ENCODE results near the gene RPTOR. TPM values are rescaled to one million over a fixed set of nuclear protein-coding genes. Genes with fewer than 3 reads are reported as not detected.

The RPTOR gene
- total RNA-seq, 4 donors from 2014 or later, result 34.1 to 65.8 (median 43.6) TPM

GRCh38 chr17:80613732-80614071, 69.1 kb downstream of the RPTOR start:
- no peaks in the 10 kb centered on the region for H3K9me3 ChIP-seq
- no peak overlapping the region for H3K27ac ChIP-seq (replicated peaks in 1 of 4)
- DNase-seq (ENCODE audit: extremely low spot score), result no peak
- H3K4me3 ChIP-seq, result no peak overlapping the region
- WGBS, result 96% methylated on average over 8 of the region's 12 CpGs
- peaks cover 0 to 2% (median 0%) of the 10 kb centered on the region in 4 donors for H3K4me1 ChIP-seq
- no peak for TF ChIP-seq CTCF (IDR thresholded peaks at IDR 0.05)
- no peak for TF ChIP-seq POLR2AphosphoS5 (IDR thresholded peaks at IDR 0.05)
- no peak for TF ChIP-seq POLR2A (IDR thresholded peaks at IDR 0.05; ENCODE audit: low read depth)
- no peak for TF ChIP-seq EP300 (IDR thresholded peaks at IDR 0.05)
- H3K36me3 ChIP-seq, result no peaks in the 10 kb centered on the region
- intact Hi-C loops (cut with DNase I), result no loop called here
- H3K27me3 ChIP-seq, result no peaks in the 10 kb centered on the region

- Histone ChIP-seq H3K4me3 (no peak overlapping the region), H3K36me3 (no peaks in the 10 kb centered on the region), H3K27ac (replicated peaks in 1 of 4) (no peak overlapping the region), H3K4me1 (no peaks in the 10 kb centered on the region), H3K27me3 (no peaks in the 10 kb centered on the region), H3K9me3 (no peaks in the 10 kb centered on the region)
- no peak for DNase-seq (ENCODE audit: extremely low spot score)
- no peak for TF ChIP-seq POLR2A (IDR thresholded peaks at IDR 0.05; ENCODE audit: low read depth)
- TF ChIP-seq EP300 (IDR thresholded peaks at IDR 0.05), result no peak
- TF ChIP-seq POLR2AphosphoS5 (IDR thresholded peaks at IDR 0.05), result no peak
- no peak for TF ChIP-seq CTCF (IDR thresholded peaks at IDR 0.05)
- intact Hi-C loops (cut with DNase I), result no loop called here
- 91% methylated on average over 12 of the region's 12 CpGs for WGBS
These were observed 69.9 kb downstream of the RPTOR start for GRCh38 chr17:80614332-80615047.

GRCh38 chr17:80615376-80615775, 70.7 kb downstream of the RPTOR start:
- intact Hi-C loops (cut with DNase I), result no loop called here
- Histone ChIP-seq H3K27ac (replicated peaks in 1 of 4) (no peak overlapping the region), H3K27me3 (no peaks in the 10 kb centered on the region), H3K9me3 (no peaks in the 10 kb centered on the region), H3K36me3 (no peaks in the 10 kb centered on the region), H3K4me1 (no peaks in the 10 kb centered on the region), H3K4me3 (no peak overlapping the region)
- DNase-seq (ENCODE audit: extremely low spot score), result no peak
- no peak for TF ChIP-seq EP300 (IDR thresholded peaks at IDR 0.05)
- TF ChIP-seq POLR2AphosphoS5 (IDR thresholded peaks at IDR 0.05), result no peak
- no peak for TF ChIP-seq POLR2A (IDR thresholded peaks at IDR 0.05; ENCODE audit: low read depth)
- no peak for TF ChIP-seq CTCF (IDR thresholded peaks at IDR 0.05)
- 88% methylated on average over 4 of the region's 4 CpGs for WGBS

- intact Hi-C loops (cut with DNase I), result no loop called here
- Histone ChIP-seq H3K36me3 (no peaks in the 10 kb centered on the region), H3K9me3 (no peaks in the 10 kb centered on the region), H3K4me1 (no peaks in the 10 kb centered on the region), H3K27me3 (no peaks in the 10 kb centered on the region), H3K27ac (replicated peaks in 1 of 4) (no peak overlapping the region), H3K4me3 (no peak overlapping the region)
- TF ChIP-seq POLR2AphosphoS5 (IDR thresholded peaks at IDR 0.05) (no peak), CTCF (IDR thresholded peaks at IDR 0.05) (no peak), EP300 (IDR thresholded peaks at IDR 0.05) (no peak), POLR2A (IDR thresholded peaks at IDR 0.05; ENCODE audit: low read depth) (no peak)
- WGBS, result 84% methylated on average over 6 of the region's 6 CpGs
- no peak for DNase-seq (ENCODE audit: extremely low spot score)
These were observed 72.1 kb downstream of the RPTOR start for GRCh38 chr17:80616705-80617104.

- H3K9me3 ChIP-seq, result no peaks in the 10 kb centered on the region
- no peak overlapping the region for H3K4me3 ChIP-seq
- intact Hi-C loops (cut with DNase I), result no loop called here
- 95% methylated on average over 9 of the region's 9 CpGs for WGBS
- no peaks in the 10 kb centered on the region for H3K36me3 ChIP-seq
- TF ChIP-seq EP300 (IDR thresholded peaks at IDR 0.05), result no peak
- TF ChIP-seq POLR2AphosphoS5 (IDR thresholded peaks at IDR 0.05), result no peak
- TF ChIP-seq CTCF (IDR thresholded peaks at IDR 0.05), result no peak
- no peak for TF ChIP-seq POLR2A (IDR thresholded peaks at IDR 0.05; ENCODE audit: low read depth)
- H3K27ac ChIP-seq (replicated peaks in 1 of 4), result no peak overlapping the region
- no peak for DNase-seq (ENCODE audit: extremely low spot score)
- H3K4me1 ChIP-seq, result peaks cover 0 to 6% (median 0%) of the 10 kb centered on the region in 4 donors
- no peaks in the 10 kb centered on the region for H3K27me3 ChIP-seq
These were observed 73.7 kb downstream of the RPTOR start for GRCh38 chr17:80618304-80618703.

All from esophagus muscularis mucosa (tissue), 4 donors.